HG03571 (cell line): ENCODE results near the gene SDCCAG8.

Experiments used
- ATAC-seq: cut with Tn5 transposase; IDR thresholded peaks from one replicate; pipeline ENCODE4 v1.9.1; 2021; ENCODE audit not compliant: unreplicated experiment

SDCCAG8 gene

GRCh38 chr1:243254233-243254926 lies 1.5 kb upstream of the SDCCAG8 start:
- ATAC-seq: peak; percentile 28

- peak; percentile 44 for ATAC-seq
Measured at GRCh38 chr1:243254927-243255790, 682 bp upstream of the SDCCAG8 start, which contains the start of gene CEP170. CEP170 (minus strand) TSS chr1:243255281; CDS start chr1:243225280, 30,001 bp downstream.

- no peak for ATAC-seq
Measured at GRCh38 chr1:243256590-243256989, 749 bp downstream of the SDCCAG8 start.

- ATAC-seq: no peak
Measured at GRCh38 chr1:243257189-243257588, 1.3 kb downstream of the SDCCAG8 start.

GRCh38 chr1:243258731-243259130 lies 2.9 kb downstream of the SDCCAG8 start:
- ATAC-seq: no peak

GRCh38 chr1:243260221-243260880 lies 4.5 kb downstream of the SDCCAG8 start:
- no peak for ATAC-seq

GRCh38 chr1:243261390-243261789 lies 5.5 kb downstream of the SDCCAG8 start:
- ATAC-seq: no peak

- ATAC-seq: no peak
Measured at GRCh38 chr1:243264717-243265116, 8.9 kb downstream of the SDCCAG8 start.

- ATAC-seq: no peak
Measured at GRCh38 chr1:243266231-243266630, 10.4 kb downstream of the SDCCAG8 start.

- no peak for ATAC-seq
Measured at GRCh38 chr1:243267471-243267880, 11.6 kb downstream of the SDCCAG8 start.

GRCh38 chr1:243267914-243268653 lies 12.2 kb downstream of the SDCCAG8 start:
- ATAC-seq: no peak

- ATAC-seq: no peak
Measured at GRCh38 chr1:243268751-243269460, 13.1 kb downstream of the SDCCAG8 start.

- peak; percentile 73 for ATAC-seq
Measured at GRCh38 chr1:243269461-243269801, 13.6 kb downstream of the SDCCAG8 start.

GRCh38 chr1:243270097-243270864 lies 14.4 kb downstream of the SDCCAG8 start:
- ATAC-seq: no peak

- no peak for ATAC-seq
Measured at GRCh38 chr1:243271996-243272395, 16.2 kb downstream of the SDCCAG8 start.

- ATAC-seq: no peak
Measured at GRCh38 chr1:243272401-243272800, 16.6 kb downstream of the SDCCAG8 start.

- no peak for ATAC-seq
Measured at GRCh38 chr1:243273506-243273905, 17.7 kb downstream of the SDCCAG8 start.

- ATAC-seq: no peak
Measured at GRCh38 chr1:243273945-243274344, 18.1 kb downstream of the SDCCAG8 start.

GRCh38 chr1:243275316-243275715 lies 19.5 kb downstream of the SDCCAG8 start:
- ATAC-seq: no peak
